HG02610 (cell line): ENCODE data around the gene NEAT1.

Experiments
- ATAC-seq: cut with Tn5 transposase; IDR thresholded peaks from one replicate; pipeline ENCODE4 v1.9.1; 2021; ENCODE audit warnings: mild to moderate bottlenecking, moderate library complexity; ENCODE audit not compliant: unreplicated experiment

NEAT1 gene

DNA sequence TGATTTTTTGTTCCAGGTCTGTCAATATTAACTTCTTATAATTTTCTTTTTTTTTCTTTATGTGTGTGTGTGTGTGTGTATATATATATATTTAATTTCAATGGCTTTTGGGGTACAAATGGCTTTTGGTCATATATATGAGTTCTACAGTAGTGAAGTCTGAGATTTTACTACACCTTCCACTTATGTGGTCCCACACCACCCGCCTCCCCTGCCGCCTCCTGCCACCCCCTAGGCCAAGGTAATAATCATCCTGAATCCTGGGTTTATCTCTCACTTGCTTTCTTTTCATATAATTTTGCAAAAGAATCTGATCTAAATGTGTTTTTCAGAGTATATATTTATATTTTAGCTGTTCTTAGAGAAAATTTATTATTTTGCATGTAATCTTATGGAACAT, 11.1 kb downstream of the NEAT1 start:
- no peak for ATAC-seq

DNA sequence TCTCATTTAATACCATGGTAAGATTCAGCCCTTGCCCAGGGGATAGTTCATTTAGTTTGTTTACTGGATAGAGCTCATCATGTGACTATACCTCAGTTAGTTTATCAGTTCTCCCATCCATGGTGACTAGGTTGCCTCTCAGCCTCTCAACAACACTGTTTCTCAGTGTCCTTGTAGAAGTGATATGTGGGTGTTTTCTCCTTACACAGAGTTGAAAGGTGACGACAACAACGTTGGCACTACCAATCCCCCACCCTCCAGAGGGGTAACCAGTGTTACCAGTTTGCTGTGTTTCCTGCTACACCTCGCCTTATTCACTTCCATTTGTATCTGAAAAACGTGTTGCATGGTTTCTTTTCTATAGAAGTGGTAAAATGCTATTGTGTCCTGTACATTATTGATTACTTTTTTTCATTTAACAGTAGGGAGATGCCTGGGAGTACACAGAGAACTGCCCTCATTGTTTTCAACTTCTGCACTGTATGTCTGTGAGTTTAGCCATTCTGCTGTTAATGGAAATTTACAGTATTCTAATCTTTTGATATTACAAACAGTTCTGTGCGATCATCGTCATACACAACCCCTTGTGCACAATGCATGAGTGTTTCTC, 11.6 kb downstream of the NEAT1 start:
- no peak for ATAC-seq

GRCh38 chr11:65434667-65435410, 12.2 kb downstream of the NEAT1 start:
- no peak for ATAC-seq

- ATAC-seq = no peak
Observed at GRCh38 chr11:65435411-65435931, 12.9 kb downstream of the NEAT1 start.

DNA sequence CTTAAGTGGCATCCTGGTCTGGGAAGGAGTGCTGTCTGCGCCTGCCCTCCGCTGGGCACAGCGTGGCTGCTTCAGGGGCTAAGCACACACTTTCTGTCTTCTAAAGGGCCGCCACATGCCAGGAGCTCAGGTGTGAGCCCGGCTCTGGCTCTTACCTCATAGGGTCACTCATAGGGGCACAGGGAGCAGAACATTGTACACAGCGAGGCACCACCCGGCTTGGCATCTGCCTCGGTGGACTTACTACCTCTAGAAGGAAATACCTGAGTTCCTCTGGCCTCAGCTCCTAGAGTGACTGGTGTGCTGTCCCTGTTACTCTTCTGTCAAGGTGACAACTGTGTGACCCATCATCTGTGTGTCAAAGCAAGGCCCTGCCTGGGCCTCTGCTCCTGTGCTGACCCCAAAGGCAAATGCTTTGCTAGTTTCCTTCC, 13.4 kb downstream of the NEAT1 start:
- ATAC-seq = no peak

GRCh38 chr11:65436412-65437032, 13.9 kb downstream of the NEAT1 start:
- ATAC-seq = no peak

GRCh38 chr11:65437436-65438227, 15.0 kb downstream of the NEAT1 start:
- ATAC-seq = no peak

DNA sequence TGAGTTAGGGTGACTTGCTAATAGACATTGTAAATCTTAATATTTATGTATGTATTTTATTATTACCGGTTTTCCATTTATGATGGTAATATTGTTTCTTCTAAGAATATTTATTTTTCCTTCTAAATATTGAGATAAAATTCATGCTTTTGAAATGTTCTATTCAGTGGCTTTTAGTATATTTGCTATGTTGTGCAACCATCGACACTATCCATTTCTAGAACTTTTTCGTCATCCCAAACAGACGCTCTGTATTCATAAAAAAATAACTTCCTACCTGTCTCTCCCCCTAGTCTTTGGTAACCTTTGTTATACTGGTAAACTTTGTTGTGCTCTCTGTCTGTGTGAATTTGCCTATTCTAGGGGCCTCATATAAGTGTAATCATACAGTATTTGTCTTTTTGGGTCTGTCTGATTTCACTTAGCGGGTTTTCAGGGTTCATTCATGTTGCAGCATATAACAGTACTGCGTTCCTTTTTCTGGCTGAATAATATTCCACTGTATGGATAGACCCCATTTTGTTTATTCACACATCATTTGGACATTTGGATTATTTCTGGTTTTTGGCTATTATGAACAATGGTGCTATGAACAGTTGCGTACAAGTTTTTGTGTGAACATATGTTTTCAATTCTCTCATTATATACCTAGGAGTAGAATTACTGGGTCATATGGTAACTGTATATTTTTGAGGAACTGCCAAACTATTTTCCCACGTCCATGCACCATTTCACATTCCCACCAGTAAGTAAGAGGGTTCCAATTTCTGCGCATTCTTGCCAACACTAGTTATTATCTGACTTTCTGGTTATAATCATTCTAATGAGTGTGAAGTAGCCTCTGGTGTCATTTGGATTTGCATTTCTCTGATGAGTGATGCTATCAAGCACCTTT, 15.9 kb downstream of the NEAT1 start:
- ATAC-seq = no peak

DNA sequence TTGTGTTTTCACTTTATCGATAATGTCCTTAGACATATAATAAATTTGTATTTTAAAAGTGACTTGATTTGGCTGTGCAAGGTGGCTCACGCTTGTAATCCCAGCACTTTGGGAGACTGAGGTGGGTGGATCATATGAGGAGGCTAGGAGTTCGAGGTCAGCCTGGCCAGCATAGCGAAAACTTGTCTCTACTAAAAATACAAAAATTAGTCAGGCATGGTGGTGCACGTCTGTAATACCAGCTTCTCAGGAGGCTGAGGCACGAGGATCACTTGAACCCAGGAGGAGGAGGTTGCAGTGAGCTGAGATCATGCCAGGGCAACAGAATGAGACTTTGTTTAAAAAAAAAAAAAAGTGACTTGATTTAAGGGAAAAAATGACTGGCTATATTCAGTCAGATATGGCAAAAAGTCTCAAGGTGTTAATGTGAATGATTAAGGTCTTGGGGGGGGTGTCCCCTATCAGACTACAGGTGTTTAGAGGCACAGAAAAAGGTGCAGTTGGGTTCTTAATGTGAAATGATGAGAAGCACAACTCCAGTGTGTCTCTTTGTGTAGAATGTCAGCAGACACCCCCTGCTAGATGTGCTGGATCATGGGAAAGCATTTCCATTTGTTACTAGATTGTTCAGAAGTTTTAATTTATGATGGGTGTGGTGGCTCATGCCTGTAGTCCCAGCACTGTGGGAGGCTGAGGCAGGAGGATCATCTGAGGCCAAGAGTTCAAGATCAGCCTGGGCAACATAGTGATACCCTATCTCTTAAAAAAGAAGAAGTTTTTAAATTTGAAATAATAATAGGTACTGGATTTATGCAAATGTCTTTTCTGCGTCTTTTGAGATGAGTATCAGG, 17.0 kb downstream of the NEAT1 start:
- ATAC-seq = no peak

DNA sequence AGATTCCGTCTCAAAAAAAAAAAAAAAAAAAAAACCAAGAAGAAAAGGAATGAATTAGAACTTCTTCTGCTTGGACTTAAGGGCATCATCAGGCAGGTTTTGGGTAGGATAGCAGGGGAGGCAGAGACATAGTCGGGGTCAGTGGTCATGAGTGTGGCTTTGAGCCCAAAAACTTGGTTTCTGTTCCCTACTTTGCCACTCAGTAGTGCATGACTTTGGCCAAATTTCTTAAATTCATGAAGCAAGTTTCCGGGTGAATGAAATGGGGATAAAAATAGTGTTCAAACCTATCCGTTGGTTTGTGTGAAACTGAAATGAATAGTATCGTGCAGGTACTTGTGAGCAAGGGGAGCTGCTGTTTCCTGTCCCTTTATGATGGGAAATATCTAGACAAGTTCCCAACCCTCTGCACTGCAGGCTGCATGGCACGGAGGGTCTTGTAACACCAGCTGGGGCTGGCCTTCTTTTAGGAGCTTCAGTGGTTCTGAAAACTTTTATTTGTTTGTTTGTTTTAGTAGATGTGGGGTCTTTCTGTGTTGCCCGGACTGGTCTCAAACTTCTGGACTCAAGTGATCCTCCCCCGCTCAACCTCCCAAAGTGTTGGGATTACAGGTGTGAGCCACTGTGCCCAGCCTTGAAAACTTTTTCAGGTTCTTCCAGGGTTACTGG, 18.4 kb downstream of the NEAT1 start:
- ATAC-seq = peak; percentile 48

- ATAC-seq = no peak
Observed at GRCh38 chr11:65442842-65443331, 20.3 kb downstream of the NEAT1 start.

GRCh38 chr11:65444314-65445051, 21.9 kb downstream of the NEAT1 start:
- ATAC-seq = no peak

DNA sequence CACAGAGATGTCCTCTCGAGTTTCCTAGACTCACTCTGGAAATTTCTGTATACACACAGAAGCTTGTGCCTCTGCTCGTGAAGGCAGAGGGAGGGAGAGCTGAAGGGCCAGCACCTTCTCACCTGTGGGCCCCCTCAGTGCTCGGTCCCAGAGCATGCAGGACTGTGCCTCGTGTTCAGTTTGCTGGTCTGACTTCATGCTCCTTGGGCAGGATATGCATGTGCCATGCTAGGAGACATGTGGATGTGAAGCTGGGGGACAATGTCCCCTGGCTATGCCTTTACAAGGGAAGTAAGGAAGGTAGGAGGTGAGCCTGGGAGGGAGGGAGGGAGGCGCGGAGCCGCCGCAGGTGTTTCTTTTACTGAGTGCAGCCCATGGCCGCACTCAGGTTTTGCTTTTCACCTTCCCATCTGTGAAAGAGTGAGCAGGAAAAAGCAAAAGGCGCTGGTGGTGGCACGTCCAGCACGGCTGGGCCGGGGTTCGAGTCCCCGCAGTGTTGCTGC, 22.6 kb downstream of the NEAT1 start:
- no peak for ATAC-seq

GRCh38 chr11:65445604-65446445, 23.2 kb downstream of the NEAT1 start:
- ATAC-seq = no peak

- no peak for ATAC-seq
Observed at GRCh38 chr11:65446446-65447277, 24.1 kb downstream of the NEAT1 start.

DNA sequence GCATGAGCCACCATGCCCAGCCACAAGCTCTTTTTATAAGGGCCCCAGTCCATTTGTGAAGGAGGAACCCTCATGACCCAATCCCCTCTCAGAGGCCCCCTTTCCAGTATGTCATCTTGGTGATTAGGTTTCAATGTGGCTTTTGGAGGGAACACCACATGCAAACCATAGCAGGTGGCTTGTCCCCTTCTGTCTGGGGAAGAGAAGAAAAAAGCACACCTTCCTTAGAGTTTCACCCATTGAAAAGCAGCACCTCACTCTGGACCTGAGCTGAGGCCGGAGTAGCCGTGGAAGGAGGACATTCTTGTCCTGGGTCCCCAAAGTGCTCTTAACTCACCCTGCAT, 25.4 kb downstream of the NEAT1 start:
- ATAC-seq = no peak
